HUES48 (cell line): Measurements from ENCODE around the gene STAT3.
"Not testable (repeated sequence)": the region's sequence is repeated elsewhere in the genome, so short reads cannot be mapped to it uniquely, and the experiment has no call there.

Experiments
- H3K27ac ChIP-seq: one replicate; pipeline ENCODE4 v1.7.0; 2013; ENCODE audit warnings: low read depth, low read length, inconsistent platforms
- H3K27me3 ChIP-seq: 2 replicates; pipeline ENCODE4 v1.6.1; 2013; ENCODE audit warnings: mild to moderate bottlenecking, low read length; ENCODE audit not compliant: control insufficient read depth, insufficient read depth
- H3K36me3 ChIP-seq: 2 replicates; pipeline ENCODE4 v1.6.1; 2013; ENCODE audit warnings: low read length; ENCODE audit not compliant: control insufficient read depth, insufficient read depth
- H3K4me1 ChIP-seq: 2 replicates; pipeline ENCODE4 v1.6.1; 2013; ENCODE audit warnings: mild to moderate bottlenecking, low read length; ENCODE audit not compliant: control insufficient read depth, insufficient read depth
- H3K4me3 ChIP-seq: 2 replicates; pipeline ENCODE4 v1.5.1; 2013; ENCODE audit warnings: mild to moderate bottlenecking, low read depth, low read length
- H3K9ac ChIP-seq: 2 replicates; pipeline ENCODE4 v1.6.1; 2013; ENCODE audit warnings: mild to moderate bottlenecking, low read depth, low read length, moderate library complexity
- H3K9me3 ChIP-seq: 2 replicates; pipeline ENCODE4 v1.6.1; 2013; ENCODE audit warnings: low read length; ENCODE audit not compliant: control insufficient read depth, insufficient read depth

Gene STAT3

DNA sequence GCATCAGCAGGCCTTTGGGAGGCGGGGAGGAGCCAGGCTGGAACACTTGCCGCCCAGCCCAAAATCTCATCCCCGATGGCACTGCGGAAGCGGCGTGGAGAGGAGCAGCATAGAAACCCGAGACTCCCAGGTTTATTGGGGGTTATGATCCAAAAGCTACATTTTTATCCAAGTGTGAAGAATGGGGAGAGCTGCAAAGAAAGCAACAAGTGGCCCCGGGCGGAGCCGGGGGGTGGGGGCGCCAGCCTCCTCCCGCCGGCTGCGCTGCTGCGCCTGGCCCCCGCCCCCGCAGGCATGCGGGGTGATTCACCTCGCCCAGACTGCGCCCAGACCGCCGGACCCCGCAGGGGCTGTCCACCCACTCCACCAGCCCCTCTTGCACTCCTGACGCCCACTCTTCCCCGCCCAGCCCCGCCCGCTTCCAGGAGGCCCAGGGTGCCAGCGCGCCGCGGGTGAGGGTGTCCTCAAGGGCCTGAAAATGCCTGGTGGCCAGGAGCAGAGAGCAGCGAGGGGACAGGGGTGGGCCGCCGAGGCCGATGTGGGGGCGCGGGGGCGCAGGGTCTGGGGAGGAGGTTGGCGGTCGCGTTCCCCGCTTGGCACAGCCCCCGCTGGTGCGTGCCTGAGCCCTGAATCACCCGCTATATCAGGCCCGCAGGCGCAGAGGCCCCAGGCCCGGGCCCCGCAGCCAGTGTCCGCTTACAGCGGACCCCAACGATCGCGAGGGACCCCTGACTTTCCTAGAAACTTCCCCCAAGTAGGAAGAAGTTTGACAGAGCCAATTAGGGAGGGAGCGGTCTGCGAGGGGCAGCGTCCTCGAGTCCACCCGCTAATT, 33.5 kb upstream of the STAT3 start:
- Histone ChIP-seq H3K9me3 (no peaks in the 10 kb centered on the region), H3K27me3 (peaks cover 27% of the 10 kb centered on the region), H3K27ac (peak overlapping the region; percentile 46), H3K4me1 (peaks cover 20% of the 10 kb centered on the region), H3K4me3 (peak overlapping the region; percentile 79), H3K36me3 (no peaks in the 10 kb centered on the region), H3K9ac (peak overlapping the region; percentile 49; the same call in 1 of the 2 replicates)

DNA sequence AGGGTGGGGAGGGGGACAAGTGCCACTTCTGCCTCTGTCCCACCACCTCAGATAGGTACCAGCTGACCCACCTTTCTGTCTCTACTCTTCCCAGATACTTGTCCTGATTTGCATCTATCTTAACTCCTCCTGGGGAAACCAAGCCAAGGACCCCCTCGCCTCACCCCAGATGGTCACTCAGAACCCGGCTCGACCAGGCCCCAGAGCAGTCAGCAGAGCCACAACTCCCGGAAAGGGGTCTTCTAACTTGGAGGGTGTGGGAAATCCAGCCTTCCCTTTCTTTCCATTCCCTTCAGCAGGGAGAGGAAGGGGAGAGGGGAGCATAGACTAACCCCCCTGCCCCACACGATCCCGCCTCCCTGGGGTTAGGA, 32.9 kb upstream of the STAT3 start:
- peaks cover 20% of the 10 kb centered on the region for H3K4me1 ChIP-seq
- no peak overlapping the region for H3K9ac ChIP-seq
- peaks cover 27% of the 10 kb centered on the region for H3K27me3 ChIP-seq
- H3K9me3 ChIP-seq: no peaks in the 10 kb centered on the region
- H3K4me3 ChIP-seq: peak overlapping the region; percentile 79
- H3K27ac ChIP-seq: peak overlapping the region; percentile 46
- H3K36me3 ChIP-seq: no peaks in the 10 kb centered on the region

DNA sequence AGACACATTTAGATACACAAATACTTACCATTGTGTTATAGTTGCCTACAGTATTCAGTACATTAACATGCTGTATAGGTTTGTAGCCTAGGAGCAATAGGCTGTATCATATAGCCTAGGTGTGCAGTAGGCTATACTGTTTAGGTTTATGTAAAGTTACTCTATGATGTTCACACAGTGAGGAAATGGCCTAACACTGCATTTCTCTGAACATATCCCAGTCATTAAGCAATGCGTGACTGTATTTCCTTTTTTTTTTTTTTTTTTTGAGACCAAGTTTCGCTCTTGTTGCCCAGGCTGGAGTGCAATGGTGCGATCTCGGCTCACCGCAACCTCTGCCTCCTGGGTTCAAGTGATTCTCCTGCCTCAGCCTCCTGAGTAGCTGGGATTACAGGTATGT, 29.7 kb upstream of the STAT3 start:
- H3K9ac ChIP-seq, H3K36me3 ChIP-seq: not testable (repeated sequence)

DNA sequence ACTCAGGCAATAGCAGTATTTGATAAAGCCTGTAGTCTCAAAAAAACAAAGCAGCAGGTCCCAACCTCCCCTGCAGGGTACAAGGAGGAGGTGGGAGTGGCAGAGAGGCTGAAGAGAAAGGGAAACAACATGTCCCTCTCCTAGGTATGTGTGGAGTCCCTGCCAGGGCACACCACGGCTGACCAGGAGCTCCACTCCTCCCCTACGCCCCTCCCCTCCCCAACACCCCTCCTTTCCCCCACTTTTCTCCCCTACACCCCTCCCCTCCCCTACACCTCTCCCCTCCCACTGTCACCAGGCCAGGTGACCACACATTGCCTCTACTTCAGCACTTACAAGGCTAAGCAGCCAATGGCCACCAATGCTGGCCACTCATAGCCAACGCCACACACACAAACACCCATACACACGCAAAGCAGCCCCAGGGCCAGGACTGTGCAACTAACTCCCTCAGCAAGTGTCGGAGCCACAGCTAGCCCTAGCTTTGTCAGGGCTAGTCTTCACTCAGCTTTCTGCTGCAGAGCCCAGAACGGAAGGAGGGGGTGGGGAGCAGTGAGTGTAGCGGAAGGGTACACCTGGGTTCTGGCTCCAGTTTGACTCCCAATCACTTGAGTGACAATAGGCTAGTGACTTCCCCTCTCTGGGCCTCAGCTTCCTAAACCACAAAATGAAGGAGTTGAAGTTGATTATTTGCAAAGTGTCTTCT, 26.6 kb upstream of the STAT3 start:
- Histone ChIP-seq H3K27me3 (no peaks in the 10 kb centered on the region), H3K4me3 (no peak overlapping the region), H3K9me3 (no peaks in the 10 kb centered on the region), H3K36me3 (no peaks in the 10 kb centered on the region), H3K9ac (no peak overlapping the region), H3K27ac (no peak overlapping the region), H3K4me1 (no peaks in the 10 kb centered on the region)

More for the DNA sequence above, 29.7 kb upstream of the STAT3 start:
- Histone ChIP-seq H3K4me1 (peaks cover 14% of the 10 kb centered on the region; the same call in 1 of the 2 replicates), H3K27me3 (peaks cover 27% of the 10 kb centered on the region)
- H3K4me3 ChIP-seq, H3K27ac ChIP-seq, H3K9me3 ChIP-seq: not testable (repeated sequence)

DNA sequence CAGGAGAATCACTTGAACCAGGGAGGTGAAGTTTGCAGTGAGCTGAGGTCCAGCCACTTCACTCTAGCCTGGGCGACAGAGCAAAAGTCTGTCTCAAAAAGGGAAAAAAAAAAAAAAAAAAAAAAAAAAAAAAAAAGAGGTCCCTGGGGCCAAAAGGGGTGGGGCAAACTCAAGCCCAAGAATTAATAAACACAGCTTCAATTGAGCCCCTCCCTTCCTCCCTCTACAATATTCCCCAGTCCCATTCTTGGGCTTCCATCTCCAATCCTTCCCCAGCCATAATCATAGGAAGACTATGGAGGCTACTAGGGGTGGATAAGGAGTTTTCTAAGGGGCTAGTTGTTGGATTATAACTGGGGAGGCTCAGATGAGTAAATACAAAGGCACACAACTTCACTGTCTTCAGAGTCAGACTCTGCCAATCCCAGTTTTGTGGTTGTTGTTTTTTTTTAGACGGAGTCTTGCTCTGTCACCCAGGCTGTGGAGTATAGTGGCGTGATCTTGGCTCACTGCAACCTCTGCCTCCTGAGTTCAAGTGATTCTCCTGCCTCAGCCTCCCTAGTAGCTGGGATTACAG, 25.3 kb upstream of the STAT3 start:
- Histone ChIP-seq H3K9me3 (no peaks in the 10 kb centered on the region), H3K36me3 (no peaks in the 10 kb centered on the region), H3K4me1 (no peaks in the 10 kb centered on the region), H3K9ac (no peak overlapping the region), H3K27ac (no peak overlapping the region), H3K4me3 (no peak overlapping the region), H3K27me3 (no peaks in the 10 kb centered on the region)

DNA sequence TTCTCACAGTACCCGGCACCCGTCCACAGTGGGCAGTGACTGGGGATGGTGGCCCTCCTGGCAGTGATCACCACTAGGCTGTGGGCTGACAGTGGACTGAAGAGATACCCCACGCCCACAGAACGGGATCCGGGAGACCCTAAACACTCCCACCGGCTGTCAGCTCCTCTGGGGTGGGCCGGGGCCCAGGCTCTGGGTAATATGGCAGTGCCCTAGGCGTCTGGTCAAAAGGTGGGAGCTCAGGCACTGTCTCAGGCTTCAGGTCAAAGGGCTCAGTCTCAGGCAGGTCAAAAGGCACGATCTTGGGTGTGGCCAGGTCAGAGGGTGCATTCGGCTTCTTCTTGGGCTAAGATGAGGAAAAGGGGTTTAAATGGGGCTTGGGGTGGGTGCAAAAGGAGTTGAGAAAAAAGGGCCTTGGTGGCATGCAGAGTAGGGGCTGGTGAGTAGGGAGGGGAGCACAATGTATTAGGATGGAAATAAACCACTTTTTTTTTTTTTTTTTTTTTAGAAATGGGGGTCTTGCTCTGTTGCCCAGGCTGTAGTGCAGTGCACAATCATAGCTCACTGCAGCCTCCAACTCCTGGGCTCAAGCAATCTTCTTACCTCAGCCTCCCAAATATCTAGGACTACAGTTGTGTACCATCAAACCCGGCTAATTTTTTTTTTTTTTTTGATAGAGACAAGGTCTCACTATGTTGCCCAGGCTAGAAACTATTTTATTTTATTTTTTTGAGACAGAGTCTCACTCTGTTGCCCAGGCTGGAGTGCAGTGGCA, 23.9 kb upstream of the STAT3 start:
- H3K36me3 ChIP-seq: no peaks in the 10 kb centered on the region
- no peak overlapping the region for H3K9ac ChIP-seq
- no peak overlapping the region for H3K4me3 ChIP-seq

DNA sequence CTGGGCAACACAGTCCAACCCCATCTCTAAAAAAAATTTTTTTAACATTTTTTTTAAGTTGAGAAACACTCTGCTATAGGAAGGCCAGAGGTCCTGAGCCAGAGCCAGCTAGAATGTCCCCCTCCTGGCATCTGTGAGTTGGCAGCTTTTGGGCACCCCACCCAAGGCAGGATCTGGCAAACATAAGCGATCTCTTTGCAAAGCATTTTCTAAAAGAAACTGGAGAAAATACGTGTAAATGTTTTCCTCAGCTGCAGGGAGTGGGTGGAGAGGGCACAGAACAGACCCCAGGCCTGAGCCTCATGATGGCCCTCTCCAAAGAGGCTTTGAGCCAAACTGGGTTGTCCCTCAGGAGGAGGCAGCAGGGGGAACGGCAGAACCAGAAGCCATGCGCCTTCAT, 23.1 kb upstream of the STAT3 start:
- peaks cover 14% of the 10 kb centered on the region for H3K4me1 ChIP-seq
- H3K9me3 ChIP-seq: no peaks in the 10 kb centered on the region
- H3K4me3 ChIP-seq: no peak overlapping the region
- H3K36me3 ChIP-seq: no peaks in the 10 kb centered on the region
- no peak overlapping the region for H3K9ac ChIP-seq
- H3K27me3 ChIP-seq: no peaks in the 10 kb centered on the region
- no peak overlapping the region for H3K27ac ChIP-seq

More for the DNA sequence above, 23.9 kb upstream of the STAT3 start:
- H3K4me1 ChIP-seq: peaks cover 8% of the 10 kb centered on the region
- H3K27me3 ChIP-seq: no peaks in the 10 kb centered on the region
- no peaks in the 10 kb centered on the region for H3K9me3 ChIP-seq
- no peak overlapping the region for H3K27ac ChIP-seq

DNA sequence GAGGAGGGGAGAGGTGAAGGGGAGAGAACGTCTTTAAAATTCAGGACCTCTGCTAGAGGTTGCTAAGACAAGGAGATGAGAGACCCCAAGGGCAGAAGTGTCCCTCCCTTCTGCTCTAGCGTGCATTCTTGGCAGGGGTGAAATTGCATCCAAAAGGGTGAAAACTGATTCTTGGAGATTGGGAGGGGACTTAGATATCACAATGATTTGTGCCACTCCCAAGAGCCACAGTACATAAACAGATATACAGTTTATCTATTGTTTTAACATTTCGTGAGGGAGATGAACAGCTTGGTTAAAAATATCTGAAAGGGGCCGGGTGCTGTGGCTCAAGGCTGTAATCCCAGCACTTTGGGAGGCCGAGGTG, 22.1 kb upstream of the STAT3 start:
- Histone ChIP-seq H3K4me3 (no peak overlapping the region), H3K36me3 (no peaks in the 10 kb centered on the region), H3K9me3 (no peaks in the 10 kb centered on the region), H3K27me3 (no peaks in the 10 kb centered on the region), H3K9ac (no peak overlapping the region), H3K27ac (no peak overlapping the region), H3K4me1 (peaks cover 14% of the 10 kb centered on the region)

DNA sequence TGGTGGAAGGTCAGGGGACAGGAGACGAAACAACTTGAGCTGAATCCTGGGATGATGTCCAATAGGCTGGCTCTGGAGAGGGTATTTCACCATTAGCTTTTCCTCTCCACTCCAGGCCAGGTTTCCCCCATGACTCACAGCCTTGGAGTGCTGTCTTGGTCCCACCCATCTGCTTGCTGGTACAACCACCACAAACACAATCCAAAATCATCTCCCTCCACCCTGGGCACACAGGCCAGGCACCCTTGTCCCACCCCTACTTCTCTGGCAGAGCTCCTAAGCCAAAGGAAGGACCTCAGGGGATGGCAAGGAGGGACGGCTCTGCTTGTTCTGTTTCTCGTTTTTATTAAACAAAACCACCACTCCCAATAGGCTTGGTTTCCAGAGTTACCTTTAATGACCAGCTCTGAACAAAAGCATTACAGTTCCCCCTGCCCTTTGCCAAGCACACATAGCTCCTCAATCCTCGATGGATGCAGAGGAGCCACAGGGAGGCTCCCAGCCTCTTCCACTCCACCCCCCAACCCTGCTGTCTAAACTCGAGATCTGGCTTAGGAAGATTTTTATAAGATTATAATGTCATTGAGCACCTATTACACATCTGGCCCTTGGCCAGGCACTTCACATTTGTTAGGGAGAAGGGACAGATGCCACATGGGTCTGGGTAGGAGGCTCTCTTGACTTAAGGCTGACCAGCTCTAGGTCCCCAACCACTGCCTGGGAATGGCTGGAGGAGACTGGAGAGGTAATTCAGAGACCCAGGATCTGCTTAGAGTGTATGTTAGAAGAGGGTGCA, 21.5 kb upstream of the STAT3 start:
- Histone ChIP-seq H3K9me3 (no peaks in the 10 kb centered on the region), H3K9ac (no peak overlapping the region), H3K4me1 (peaks cover 14% of the 10 kb centered on the region), H3K27ac (no peak overlapping the region), H3K36me3 (0 out of 2 replicates have a peak, but pooled peaks cover 3% of the 10 kb centered on the region), H3K27me3 (no peaks in the 10 kb centered on the region), H3K4me3 (no peak overlapping the region)

DNA sequence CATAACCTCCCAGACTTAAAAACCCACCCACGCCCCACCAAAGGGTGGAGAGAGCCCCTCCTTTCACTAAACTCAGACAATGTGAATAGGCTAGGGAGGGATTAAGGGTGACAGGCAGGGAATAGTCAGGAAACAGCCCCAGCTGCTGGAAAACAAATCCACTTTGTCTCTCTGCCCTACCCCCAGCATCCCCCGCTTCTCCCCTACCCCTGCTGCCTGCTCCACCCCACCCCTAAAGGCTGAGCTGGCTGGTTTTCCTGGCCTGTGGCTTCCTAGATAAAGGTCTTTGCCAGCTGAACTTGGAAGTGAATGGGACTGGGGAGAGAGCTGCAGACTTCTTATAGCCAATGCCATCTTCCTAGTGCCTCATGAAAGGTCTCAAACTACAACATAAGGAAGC, 19.8 kb upstream of the STAT3 start:
- H3K9ac ChIP-seq: no peak overlapping the region
- no peaks in the 10 kb centered on the region for H3K9me3 ChIP-seq
- peaks cover 14% of the 10 kb centered on the region for H3K4me1 ChIP-seq
- peaks cover 3% of the 10 kb centered on the region; the same call in 1 of the 2 replicates for H3K36me3 ChIP-seq
- H3K27ac ChIP-seq: peak overlapping the region; percentile 37
- H3K27me3 ChIP-seq: no peaks in the 10 kb centered on the region
- H3K4me3 ChIP-seq: no peak overlapping the region
